22Rv1 (cell line): Measurements from ENCODE around the gene HGS.

ENCODE experiments used
- H3K27ac ChIP-seq: fragments of 450-650 bp; 2 replicates; pipeline ENCODE4 v1.5.1; 2017
- CTCF ChIP-seq: fragments of 450-650 bp; IDR thresholded peaks from 2 replicates; pipeline ENCODE4 v1.5.1; 2017; ENCODE audit warnings: mild to moderate bottlenecking
- ZFX ChIP-seq: fragments of 450-650 bp; IDR thresholded peaks from 2 replicates; pipeline ENCODE4 v1.6.1; 2017; ENCODE audit warnings: antibody characterized with exemption, borderline replicate concordance

HGS gene

GRCh38 chr17:81648013-81648706, 35.7 kb upstream of the HGS start:
- no peak overlapping the region for H3K27ac ChIP-seq
- TF ChIP-seq CTCF (no peak), ZFX (no peak)

GRCh38 chr17:81648707-81649085, 35.1 kb upstream of the HGS start:
- TF ChIP-seq CTCF (no peak), ZFX (no peak)
- H3K27ac ChIP-seq, result no peak overlapping the region

- no peak overlapping the region for H3K27ac ChIP-seq
These were observed 32.9 kb upstream of the HGS start for GRCh38 chr17:81650951-81651350.

GRCh38 chr17:81651692-81652091, 32.1 kb upstream of the HGS start:
- H3K27ac ChIP-seq, result no peak overlapping the region
- TF ChIP-seq ZFX (no peak), CTCF (no peak)

More at GRCh38 chr17:81650951-81651350, 32.9 kb upstream of the HGS start:
- no peak for TF ChIP-seq CTCF
- no peak for TF ChIP-seq ZFX

- TF ChIP-seq CTCF (no peak), ZFX (no peak)
- no peak overlapping the region for H3K27ac ChIP-seq
These were observed 30.7 kb upstream of the HGS start for GRCh38 chr17:81652906-81653771.

GRCh38 chr17:81655378-81656117, 28.3 kb upstream of the HGS start:
- TF ChIP-seq ZFX (no peak), CTCF (no peak)
- H3K27ac ChIP-seq, result no peak overlapping the region
